Bronchial epithelial cell (primary cell): ENCODE data around the gene RAPGEF2. TPM values are rescaled to one million over a fixed set of nuclear protein-coding genes. Genes with fewer than 3 reads are reported as not detected.

Source experiments
- DNase-seq: peaks from one replicate; pipeline ENCODE4 v3.0.0-alpha.2; 2010; ENCODE audit warnings: low read depth
- FAIRE-seq: peaks from 2 replicates; lab custom pipeline; 2011; peaks lifted over from hg19 to GRCh38; lab: Jason Lieb, UNC
- H3K27me3 ChIP-seq: 2 replicates; pipeline ENCODE4 v1.5.1; 2011; ENCODE audit warnings: low read length; ENCODE audit not compliant: control insufficient read depth, insufficient read depth
- H3K36me3 ChIP-seq: 2 replicates; pipeline ENCODE4 v1.5.1; 2011; ENCODE audit warnings: low read length; ENCODE audit not compliant: control insufficient read depth, insufficient read depth
- H3K4me3 ChIP-seq: 2 replicates; pipeline ENCODE4 v1.5.1; 2011; ENCODE audit warnings: mild to moderate bottlenecking, low read depth, low read length, control low read depth
- CTCF ChIP-seq: IDR thresholded peaks from 2 replicates; pipeline ENCODE4 v1.5.1; 2011; ENCODE audit warnings: mild to moderate bottlenecking, moderate library complexity, low read length, control low read depth, inconsistent platforms; ENCODE audit not compliant: insufficient read depth, severe bottlenecking
- total RNA-seq: library from RNA; depleted of rRNA; stranded (reverse); fragments of >200 nt; gene quantifications from 2 replicates; pipeline ENCODE4 v1.2.1, GENCODE V29; 2014

The RAPGEF2 gene
- total RNA-seq, 1 donor from 2014 or later = 37.6 TPM

- H3K27me3 ChIP-seq = no peaks in the 10 kb centered on the region
- no peak for TF ChIP-seq CTCF
- no peak for FAIRE-seq
- H3K36me3 ChIP-seq = no peaks in the 10 kb centered on the region
- DNase-seq = no peak
- H3K4me3 ChIP-seq = no peak overlapping the region
Observed at GRCh38 chr4:159097144-159097543, 5.7 kb upstream of the RAPGEF2 start.

GRCh38 chr4:159097785-159098184 lies 5.1 kb upstream of the RAPGEF2 start:
- no peak for TF ChIP-seq CTCF
- no peak for FAIRE-seq

GRCh38 chr4:159098482-159099127 lies 4.3 kb upstream of the RAPGEF2 start:
- Histone ChIP-seq H3K4me3 (no peak overlapping the region), H3K36me3 (no peaks in the 10 kb centered on the region), H3K27me3 (no peaks in the 10 kb centered on the region)
- DNase-seq (no peak), FAIRE-seq (no peak)
- no peak for TF ChIP-seq CTCF

More at GRCh38 chr4:159097785-159098184, 5.1 kb upstream of the RAPGEF2 start:
- DNase-seq = no peak
- Histone ChIP-seq H3K27me3 (no peaks in the 10 kb centered on the region), H3K4me3 (no peak overlapping the region), H3K36me3 (no peaks in the 10 kb centered on the region)

- FAIRE-seq (no peak), DNase-seq (no peak)
- Histone ChIP-seq H3K36me3 (no peaks in the 10 kb centered on the region), H3K27me3 (no peaks in the 10 kb centered on the region), H3K4me3 (peak overlapping the region; percentile 92)
- TF ChIP-seq CTCF = no peak
Observed at GRCh38 chr4:159101988-159102621, 774 bp upstream of the RAPGEF2 start.

- H3K4me3 ChIP-seq = peak overlapping the region; percentile 92
- FAIRE-seq (no peak), DNase-seq (no peak)
- H3K36me3 ChIP-seq = no peaks in the 10 kb centered on the region
- no peak for TF ChIP-seq CTCF
- no peaks in the 10 kb centered on the region for H3K27me3 ChIP-seq
Observed at GRCh38 chr4:159103384-159103990, 608 bp downstream of the RAPGEF2 start.
